H1 (cell line): ENCODE measurements around the gene SYT17. TPM values are rescaled to one million over a fixed set of nuclear protein-coding genes. Genes with fewer than 3 reads are reported as not detected.

Source experiments
- CHD7 ChIP-seq: fragments of 300-600 bp; sonication (generic); IDR thresholded peaks from 2 replicates; pipeline ENCODE4 v1.7.1; 2012; ENCODE audit warnings: low read length, moderate library complexity, mild to moderate bottlenecking, inconsistent platforms; ENCODE audit not compliant: insufficient replicate concordance
- CTBP2 ChIP-seq: IDR thresholded peaks from 2 replicates; pipeline ENCODE4 v1.7.0; 2011; ENCODE audit warnings: borderline replicate concordance, mild to moderate bottlenecking, moderate library complexity, mixed read lengths, low read length; ENCODE audit not compliant: insufficient read depth, insufficient read length
- HDAC6 ChIP-seq: IDR thresholded peaks from one replicate; pipeline ENCODE4 v1.7.1; 2012; ENCODE audit warnings: low read depth, mild to moderate bottlenecking, inconsistent platforms, low read length, moderate library complexity
- KDM1A ChIP-seq: fragments of 200-600, 300-600 bp; sonication (generic); IDR thresholded peaks from 2 replicates; pipeline ENCODE4 v1.7.1; 2016; ENCODE audit warnings: mild to moderate bottlenecking, low read length, borderline replicate concordance
- RFX5 ChIP-seq: IDR thresholded peaks from 2 replicates; pipeline ENCODE4 v1.6.1; 2011; ENCODE audit warnings: low read depth, low read length, improper control_type of control experiment, borderline replicate concordance
- SAP30 ChIP-seq: fragments of 300-600 bp; sonication (generic); IDR thresholded peaks from 2 replicates; pipeline ENCODE4 v1.7.1; 2012; ENCODE audit warnings: low read length, moderate library complexity, mild to moderate bottlenecking, inconsistent platforms; ENCODE audit not compliant: insufficient read depth, insufficient replicate concordance
- SIN3A ChIP-seq, 2 experiments: IDR thresholded peaks in 1 of 2; conservative IDR thresholded peaks in 1 of 2; 2 replicates each; pipeline ENCODE4 v1.6.1; 2011 to 2012; ENCODE audit warnings: low read length in 2 of 2, improper control_type of control experiment in 1 of 2, low read depth in 1 of 2, mild to moderate bottlenecking in 1 of 2
- SP2 ChIP-seq: IDR thresholded peaks from 2 replicates; pipeline ENCODE4 v1.6.1; 2012; ENCODE audit warnings: mild to moderate bottlenecking, low read length, inconsistent platforms
- USF2 ChIP-seq: IDR thresholded peaks from 2 replicates; pipeline ENCODE4 v1.6.1; 2011; ENCODE audit warnings: low read length, improper control_type of control experiment
- polyA plus RNA-seq, 7 experiments: library from polyadenylated mRNA; depleted of rRNA in 3 of 7; stranded (reverse) in 5 of 7; unstranded in 2 of 7; fragments of >200 nt in 5 of 7; fragments of 200-250 nt in 2 of 7; gene quantifications; 1 replicate in 5 of 7; 2 replicates in 1 of 7; 4 replicates in 1 of 7; pipeline versions ENCODE4 v1.2.1 to v1.2.3, GENCODE V29; 2011 to 2013; ENCODE audit warnings: missing spikeins in 2 of 7, mixed read lengths in 2 of 7
- total RNA-seq: library from RNA; stranded (reverse); fragmentation: NEBNext Ultra II Directional; extraction: Animal tissue kit (Norgen Biotek cat#: 25700); gene quantifications from 2 replicates; pipeline ENCODE4 v1.2.1, GENCODE V29; 2021

Gene SYT17
- total and polyA plus RNA-seq, 2 of the 8 experiments (the other 6 are each of a cell fraction or from before 2014, with no cell fraction given), result 5.8 to 18.1 TPM

GRCh38 chr16:19186408-19186807 is 18.4 kb downstream of the SYT17 start (continued):
- TF ChIP-seq CHD7, result no peak
- TF ChIP-seq KDM1A, result no peak
- TF ChIP-seq CTBP2, result no peak
- TF ChIP-seq SIN3A (conservative IDR thresholded peaks at IDR 0.05 in 1 of 2, IDR thresholded peaks at IDR 0.05 in 1 of 2; ENCODE audit: low read depth in 1 of 2, low read length in 2 of 2), result no peak
- no peak for TF ChIP-seq SP2
- TF ChIP-seq RFX5, result no peak
- no peak for TF ChIP-seq SAP30
- no peak for TF ChIP-seq HDAC6
- TF ChIP-seq USF2, result no peak
